Measurements from ENCODE around the gene EVL.

GRCh38 chr14:100143523-100143922, 78.3 kb downstream of the EVL start:
- TF ChIP-seq CTCF (IDR thresholded peaks at IDR 0.05), result no peak
- TF ChIP-seq POLR2A (IDR thresholded peaks at IDR 0.05), result no peak
